Keratinocyte (primary cell): ENCODE measurements around the gene PARD3B. TPM values are rescaled to one million over a fixed set of nuclear protein-coding genes. Genes with fewer than 3 reads are reported as not detected.

ENCODE experiments used
- DNase-seq: peaks from one replicate; pipeline ENCODE4 v3.0.0-alpha.2; 2011; ENCODE audit warnings: low read depth, missing footprints, low spot score
- FAIRE-seq: peaks from 2 replicates; lab custom pipeline; 2011; peaks lifted over from hg19 to GRCh38; lab: Jason Lieb, UNC
- H2AFZ ChIP-seq: 2 replicates; pipeline ENCODE4 v1.6.0; 2012; ENCODE audit warnings: low read length, control low read depth, inconsistent platforms; ENCODE audit not compliant: control insufficient read depth
- H3K27ac ChIP-seq: 2 replicates; pipeline ENCODE4 v1.5.1; 2011; ENCODE audit warnings: low read length; ENCODE audit not compliant: control insufficient read depth, insufficient read depth
- H3K27me3 ChIP-seq: 3 replicates; pipeline ENCODE4 v1.6.0; 2011; ENCODE audit warnings: low read length; ENCODE audit not compliant: control insufficient read depth, insufficient read depth; ENCODE audit errors: extremely low read depth
- H3K36me3 ChIP-seq, 2 experiments: 2 replicates in 1 of 2; 3 replicates in 1 of 2; pipeline ENCODE4 v1.5.1; 2011; ENCODE audit warnings: low read length in 2 of 2, mild to moderate bottlenecking in 1 of 2; ENCODE audit not compliant: control insufficient read depth in 2 of 2, insufficient read depth in 2 of 2; ENCODE audit errors: extremely low read depth in 1 of 2
- H3K4me1 ChIP-seq: 3 replicates; pipeline ENCODE4 v1.5.1; 2011; ENCODE audit warnings: low read length; ENCODE audit not compliant: control insufficient read depth, insufficient read depth; ENCODE audit errors: extremely low read depth
- H3K4me2 ChIP-seq: 3 replicates; pipeline ENCODE4 v1.6.0; 2011; ENCODE audit warnings: low read depth, low read length; ENCODE audit not compliant: control insufficient read depth, insufficient read depth; ENCODE audit errors: extremely low read depth
- H3K4me3 ChIP-seq, 3 experiments: fragments of 200-600 bp in 1 of 3; sonication (generic) in 1 of 3; 2 replicates in 2 of 3; 3 replicates in 1 of 3; pipeline ENCODE4 v1.5.1; 2011 to 2016; ENCODE audit warnings: low read length in 3 of 3, mild to moderate bottlenecking in 3 of 3, control low read depth in 2 of 3, inconsistent platforms in 1 of 3, low read depth in 1 of 3, mixed read lengths in 1 of 3, mixed run types in 1 of 3, moderate library complexity in 1 of 3; ENCODE audit not compliant: control insufficient read depth in 2 of 3, insufficient read depth in 2 of 3; ENCODE audit errors: extremely low read depth in 1 of 3
- H3K79me2 ChIP-seq: 2 replicates; pipeline ENCODE4 v1.6.0; 2012; ENCODE audit warnings: low read length; ENCODE audit not compliant: control insufficient read depth, insufficient read depth
- H3K9ac ChIP-seq: 3 replicates; pipeline ENCODE4 v1.6.0; 2011; ENCODE audit warnings: low read length; ENCODE audit not compliant: control insufficient read depth, insufficient read depth; ENCODE audit errors: extremely low read depth
- H3K9me1 ChIP-seq: 3 replicates; pipeline ENCODE4 v1.6.0; 2011; ENCODE audit warnings: low read length; ENCODE audit not compliant: control insufficient read depth, insufficient read depth; ENCODE audit errors: extremely low read depth
- H3K9me3 ChIP-seq: 2 replicates; pipeline ENCODE4 v1.5.1; 2012; ENCODE audit warnings: low read depth, low read length; ENCODE audit not compliant: control insufficient read depth
- H4K20me1 ChIP-seq: 3 replicates; pipeline ENCODE4 v1.6.0; 2011; ENCODE audit warnings: low read length; ENCODE audit not compliant: control insufficient read depth, insufficient read depth; ENCODE audit errors: extremely low read depth
- EZH2 ChIP-seq: IDR thresholded peaks from one replicate; pipeline ENCODE4 v1.6.1; 2012; ENCODE audit warnings: inconsistent platforms, mild to moderate bottlenecking, low read length, moderate library complexity
- dilution Hi-C: fragments of 300-500 bp; cut with MboI; formaldehyde crosslinking; loops from one replicate; pipeline ENCODE4 v1.7.0; 2020; ENCODE audit warnings: low sequenced_read_pairs; ENCODE audit not compliant: extremely low pct_ligation_motif_present
- polyA plus RNA-seq, 5 experiments: library from polyadenylated mRNA; depleted of rRNA in 3 of 5; stranded (reverse) in 3 of 5; stranded (forward) in 1 of 5; unstranded in 1 of 5; fragments of >200 nt; gene quantifications; 1 replicate in 1 of 5; 2 replicates in 3 of 5; 3 replicates in 1 of 5; pipeline versions ENCODE4 v1.2.1 to v1.2.3, GENCODE V29; 2011 to 2012; ENCODE audit warnings: missing spikeins in 2 of 5, low read depth in 1 of 5, low replicate concordance in 1 of 5
- TF ChIP-seq, protein P1 (sequence below), 3 experiments: IDR thresholded peaks in 1 of 3; conservative IDR thresholded peaks in 1 of 3; optimal IDR thresholded peaks in 1 of 3; 2 replicates in 2 of 3; 3 replicates in 1 of 3; pipeline versions ENCODE3 to v1.5.1; 2011; ENCODE audit warnings: low read length in 3 of 3, mild to moderate bottlenecking in 3 of 3, moderate library complexity in 2 of 3, control low read depth in 1 of 3, inconsistent platforms in 1 of 3; ENCODE audit not compliant: insufficient read depth in 2 of 3; ENCODE audit errors: extremely low read depth in 1 of 3

Gene PARD3B
- polyA plus RNA-seq, 1 donor (not counting 4 experiments of a cell fraction or from before 2014, with no cell fraction given) = 1.2 TPM

- TF ChIP-seq EZH2 = no peak
- TF ChIP-seq, protein P1, sequence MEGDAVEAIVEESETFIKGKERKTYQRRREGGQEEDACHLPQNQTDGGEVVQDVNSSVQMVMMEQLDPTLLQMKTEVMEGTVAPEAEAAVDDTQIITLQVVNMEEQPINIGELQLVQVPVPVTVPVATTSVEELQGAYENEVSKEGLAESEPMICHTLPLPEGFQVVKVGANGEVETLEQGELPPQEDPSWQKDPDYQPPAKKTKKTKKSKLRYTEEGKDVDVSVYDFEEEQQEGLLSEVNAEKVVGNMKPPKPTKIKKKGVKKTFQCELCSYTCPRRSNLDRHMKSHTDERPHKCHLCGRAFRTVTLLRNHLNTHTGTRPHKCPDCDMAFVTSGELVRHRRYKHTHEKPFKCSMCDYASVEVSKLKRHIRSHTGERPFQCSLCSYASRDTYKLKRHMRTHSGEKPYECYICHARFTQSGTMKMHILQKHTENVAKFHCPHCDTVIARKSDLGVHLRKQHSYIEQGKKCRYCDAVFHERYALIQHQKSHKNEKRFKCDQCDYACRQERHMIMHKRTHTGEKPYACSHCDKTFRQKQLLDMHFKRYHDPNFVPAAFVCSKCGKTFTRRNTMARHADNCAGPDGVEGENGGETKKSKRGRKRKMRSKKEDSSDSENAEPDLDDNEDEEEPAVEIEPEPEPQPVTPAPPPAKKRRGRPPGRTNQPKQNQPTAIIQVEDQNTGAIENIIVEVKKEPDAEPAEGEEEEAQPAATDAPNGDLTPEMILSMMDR (optimal IDR thresholded peaks at IDR 0.05 in 1 of 3, IDR thresholded peaks at IDR 0.05 in 1 of 3, conservative IDR thresholded peaks at IDR 0.05 in 1 of 3; ENCODE audit: extremely low read depth in 1 of 3, insufficient read depth in 2 of 3, low read length in 3 of 3) = no peak
- H2AFZ ChIP-seq = no peak overlapping the region
Observed at GRCh38 chr2:205022841-205023240, 477.6 kb downstream of the PARD3B start.

DNA sequence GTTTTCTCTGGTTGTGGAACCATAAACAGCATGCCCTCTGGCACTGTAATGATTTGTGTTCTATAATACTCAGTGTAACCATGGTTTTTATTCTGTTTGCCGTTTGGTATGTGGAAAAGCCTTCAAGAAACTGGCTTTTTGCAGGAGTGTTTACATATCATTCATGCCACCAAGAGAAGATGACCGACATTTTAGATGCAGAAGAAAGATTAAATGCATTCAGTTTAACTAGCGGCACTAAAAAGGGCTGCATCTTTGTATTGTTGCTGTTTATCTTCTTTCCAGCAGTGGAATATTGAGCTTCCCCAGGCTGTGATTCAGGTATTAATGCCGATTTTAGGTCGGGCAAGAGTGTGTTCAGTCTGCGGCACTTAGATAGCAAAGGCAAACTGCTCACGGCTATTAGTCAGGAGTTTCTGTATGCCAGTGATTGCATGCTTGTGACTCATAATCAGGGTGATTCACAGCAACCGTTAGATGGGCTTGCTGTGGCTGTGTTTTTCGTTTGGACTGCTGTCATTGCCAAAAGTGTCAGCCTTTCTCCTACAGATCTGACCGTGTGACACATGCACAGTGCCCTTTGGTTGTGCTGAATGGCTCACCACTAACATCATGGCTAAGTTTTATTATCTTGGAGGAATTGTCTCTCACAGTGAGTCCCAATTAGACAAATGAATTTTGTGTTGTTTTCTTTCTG is 479.7 kb downstream of the PARD3B start:
- Histone ChIP-seq H3K27me3 (no peaks in the 10 kb centered on the region), H4K20me1 (no peaks in the 10 kb centered on the region), H3K4me2 (peak overlapping the region; percentile 52), H2AFZ (peak overlapping the region; percentile 48), H3K36me3 (no peaks in the 10 kb centered on the region), H3K4me3 (peak overlapping the region in 2 of 3 experiments; percentile 18 to 40), H3K9me3 (no peaks in the 10 kb centered on the region), H3K4me1 (peaks cover 11% of the 10 kb centered on the region), H3K27ac (peak overlapping the region; percentile 42), H3K9ac (peak overlapping the region; percentile 42), H3K9me1 (no peaks in the 10 kb centered on the region), H3K79me2 (no peaks in the 10 kb centered on the region)
- dilution Hi-C loops = no loop called here
- TF ChIP-seq, protein P1 (optimal IDR thresholded peaks at IDR 0.05 in 1 of 3, IDR thresholded peaks at IDR 0.05 in 1 of 3, conservative IDR thresholded peaks at IDR 0.05 in 1 of 3; ENCODE audit: extremely low read depth in 1 of 3, insufficient read depth in 2 of 3, low read length in 3 of 3) = no peak
- TF ChIP-seq EZH2 = no peak
- FAIRE-seq (peak; percentile 99), DNase-seq (peak; percentile 69)

More at GRCh38 chr2:205022841-205023240, 477.6 kb downstream of the PARD3B start:
- no peak overlapping the region for H3K27ac ChIP-seq
- DNase-seq = no peak
- FAIRE-seq = no peak
- no peaks in the 10 kb centered on the region for H3K36me3 ChIP-seq
- no peaks in the 10 kb centered on the region for H3K27me3 ChIP-seq
- no peak overlapping the region for H3K4me3 ChIP-seq
- peaks cover 11% of the 10 kb centered on the region for H3K4me1 ChIP-seq
- no peaks in the 10 kb centered on the region for H3K79me2 ChIP-seq
- dilution Hi-C loops = no loop called here
- H3K9me3 ChIP-seq = no peaks in the 10 kb centered on the region
- no peaks in the 10 kb centered on the region for H3K9me1 ChIP-seq
- no peaks in the 10 kb centered on the region for H4K20me1 ChIP-seq
- no peak overlapping the region for H3K9ac ChIP-seq
- no peak overlapping the region for H3K4me2 ChIP-seq
